ENCODE results near the gene NEMF.
A peak's percentile ranks its signal among the peaks of the same experiment; 100 is the strongest.
"Not testable (repeated sequence)": the region's sequence is repeated elsewhere in the genome, so short reads cannot be mapped to it uniquely, and the experiment has no call there.

The NEMF gene

DNA sequence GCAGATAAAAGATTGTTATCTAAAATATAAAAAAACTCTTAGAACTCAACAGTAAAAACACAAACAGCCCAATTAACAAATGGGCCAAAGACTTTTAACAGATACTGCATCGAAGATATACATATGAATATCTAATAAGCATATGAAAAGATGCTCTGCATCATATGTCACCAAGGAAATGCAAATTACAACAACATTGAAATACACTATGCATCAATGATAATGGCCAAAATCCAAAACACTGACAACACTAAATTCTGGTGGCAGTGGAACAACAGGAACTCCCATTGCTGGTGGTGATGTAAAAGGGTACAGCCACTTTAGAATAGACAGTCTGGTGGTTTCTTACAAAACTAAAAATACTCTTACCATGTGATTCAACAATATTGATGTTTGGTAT lies 43.8 kb downstream of the NEMF start:
- no peak for TF ChIP-seq GATA1 (IDR thresholded peaks at IDR 0.05; ENCODE audit: low read depth, low read length)
- TF ChIP-seq POLR2A (IDR thresholded peaks at IDR 0.05; ENCODE audit: low read length) = no peak
- peak; percentile 10 to 35 for DNase-seq

- no peak for DNase-seq
- TF ChIP-seq GATA1 (IDR thresholded peaks at IDR 0.05; ENCODE audit: low read depth, low read length) (no peak), POLR2A (IDR thresholded peaks at IDR 0.05; ENCODE audit: low read length) (no peak)
Observed at GRCh38 chr14:49796025-49796424, 56.6 kb downstream of the NEMF start.

DNA sequence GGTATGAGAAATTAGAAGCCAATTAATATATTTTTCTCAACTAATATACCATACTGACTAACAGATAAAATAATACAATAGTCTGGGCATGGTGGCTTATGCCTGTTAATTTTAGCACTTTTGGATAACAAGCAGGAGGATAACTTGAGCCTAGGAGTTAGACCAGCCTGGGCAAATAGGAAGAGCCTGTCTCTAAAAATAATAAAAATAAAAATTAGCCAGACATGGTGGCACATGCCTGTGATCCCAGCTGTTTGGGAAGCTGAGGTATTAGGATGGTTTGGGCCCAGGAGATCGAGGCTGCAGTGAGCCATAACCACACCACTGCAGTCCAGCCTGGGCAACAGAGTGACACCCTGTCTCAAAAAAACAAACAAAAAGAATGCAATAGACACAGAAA lies 60.0 kb downstream of the NEMF start:
- no peak for DNase-seq
- no peak for TF ChIP-seq GATA1 (IDR thresholded peaks at IDR 0.05; ENCODE audit: low read depth, low read length)
- TF ChIP-seq POLR2A (IDR thresholded peaks at IDR 0.05; ENCODE audit: low read length) = no peak

GRCh38 chr14:49786315-49786714 lies 66.3 kb downstream of the NEMF start:
- TF ChIP-seq POLR2A (IDR thresholded peaks at IDR 0.05; ENCODE audit: low read length) (no peak), GATA1 (IDR thresholded peaks at IDR 0.05; ENCODE audit: low read depth, low read length) (no peak)

GRCh38 chr14:49783394-49784014 lies 69.1 kb downstream of the NEMF start:
- no peak for DNase-seq
- no peak for TF ChIP-seq POLR2A (IDR thresholded peaks at IDR 0.05; ENCODE audit: low read length)
- no peak for TF ChIP-seq GATA1 (IDR thresholded peaks at IDR 0.05; ENCODE audit: low read depth, low read length)

More at GRCh38 chr14:49786315-49786714, 66.3 kb downstream of the NEMF start:
- no peak for DNase-seq

- not testable (repeated sequence) for DNase-seq
Observed at GRCh38 chr14:49781040-49781439, 71.5 kb downstream of the NEMF start.

- TF ChIP-seq POLR2A (IDR thresholded peaks at IDR 0.05; ENCODE audit: low read length) (no peak), GATA1 (IDR thresholded peaks at IDR 0.05; ENCODE audit: low read depth, low read length) (no peak)
- DNase-seq = no peak
Observed at GRCh38 chr14:49778421-49778820, 74.2 kb downstream of the NEMF start.

DNA sequence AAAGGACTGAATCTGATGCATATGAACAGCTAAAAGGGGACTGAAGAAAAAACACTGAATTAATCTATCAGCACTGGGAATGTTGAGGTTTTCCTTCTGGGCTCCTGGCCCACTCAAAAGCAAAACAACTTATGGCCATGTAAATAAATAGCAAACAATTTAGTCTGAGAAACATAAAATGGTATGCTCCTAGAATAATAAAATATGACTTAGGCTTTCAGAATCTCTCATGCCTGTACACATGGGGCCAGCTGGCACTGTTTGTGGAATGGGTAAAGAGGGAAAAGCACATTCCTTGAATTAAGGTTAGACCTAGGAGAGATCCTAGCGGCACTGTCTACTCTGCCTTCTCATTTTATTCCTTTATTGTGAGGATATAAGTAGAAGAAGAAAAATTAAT lies 78.5 kb downstream of the NEMF start:
- DNase-seq = no peak
- TF ChIP-seq GATA1 (IDR thresholded peaks at IDR 0.05; ENCODE audit: low read depth, low read length) (no peak), POLR2A (IDR thresholded peaks at IDR 0.05; ENCODE audit: low read length) (no peak)

DNA sequence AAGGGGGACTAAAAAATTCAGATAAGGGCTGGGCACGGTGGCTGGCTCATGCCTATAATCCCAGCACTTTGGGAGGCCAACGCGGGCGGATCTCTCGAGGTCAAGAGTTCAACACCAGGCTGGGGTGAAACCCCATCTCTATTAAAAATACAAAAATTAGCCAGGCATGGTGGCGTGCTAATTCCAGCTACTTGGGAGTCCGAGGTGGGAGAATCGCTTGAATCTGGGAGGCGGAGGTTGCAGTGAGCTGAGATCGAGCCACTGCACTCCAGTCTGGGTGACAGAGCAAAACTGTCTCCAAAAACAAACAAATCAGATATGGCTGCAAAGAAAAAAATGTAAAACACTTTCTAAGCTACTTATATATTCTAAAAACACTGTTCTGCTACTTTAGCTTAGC lies 80.9 kb downstream of the NEMF start:
- DNase-seq = not testable (repeated sequence)

DNA sequence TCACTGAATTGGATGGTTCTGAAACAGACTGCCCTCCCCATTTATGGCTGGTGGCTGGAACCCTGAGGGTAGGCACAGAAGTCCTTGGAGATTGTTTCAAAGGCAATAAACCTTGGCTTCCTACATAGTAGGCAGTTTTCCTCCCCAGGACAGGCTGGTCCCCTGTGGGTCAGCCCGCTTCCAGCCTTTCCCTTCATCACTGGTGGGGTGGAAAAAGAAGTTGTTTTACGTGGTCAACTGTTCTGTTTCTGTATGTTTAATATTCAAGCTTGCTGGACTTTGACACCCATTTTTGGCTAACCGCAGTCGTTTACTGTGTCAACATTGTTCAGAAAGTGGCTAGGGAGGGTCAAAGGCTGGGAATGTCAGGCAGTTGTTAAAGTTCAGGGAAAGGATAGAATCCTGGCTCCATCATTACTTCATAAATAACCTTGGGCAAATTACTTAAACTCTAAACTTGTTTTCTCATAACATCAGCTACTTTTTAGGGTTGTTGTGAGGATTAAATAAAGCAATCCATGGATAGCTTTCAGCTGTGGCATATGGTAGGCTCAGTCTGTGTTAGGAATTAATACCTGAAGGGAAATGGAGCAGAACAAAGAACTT lies 82.3 kb downstream of the NEMF start:
- DNase-seq = no peak
- no peak for TF ChIP-seq GATA1 (IDR thresholded peaks at IDR 0.05; ENCODE audit: low read depth, low read length)

GRCh38 chr14:49769581-49770211 lies 82.9 kb downstream of the NEMF start:
- DNase-seq = no peak
- TF ChIP-seq GATA1 (IDR thresholded peaks at IDR 0.05; ENCODE audit: low read depth, low read length) = no peak
- no peak for TF ChIP-seq POLR2A (IDR thresholded peaks at IDR 0.05; ENCODE audit: low read length)

- DNase-seq = peak; percentile 48 to 66
- TF ChIP-seq GATA1 (IDR thresholded peaks at IDR 0.05; ENCODE audit: low read depth, low read length) (no peak), POLR2A (IDR thresholded peaks at IDR 0.05; ENCODE audit: low read length) (no peak)
Observed at GRCh38 chr14:49769171-49769570, 83.4 kb downstream of the NEMF start.

DNA sequence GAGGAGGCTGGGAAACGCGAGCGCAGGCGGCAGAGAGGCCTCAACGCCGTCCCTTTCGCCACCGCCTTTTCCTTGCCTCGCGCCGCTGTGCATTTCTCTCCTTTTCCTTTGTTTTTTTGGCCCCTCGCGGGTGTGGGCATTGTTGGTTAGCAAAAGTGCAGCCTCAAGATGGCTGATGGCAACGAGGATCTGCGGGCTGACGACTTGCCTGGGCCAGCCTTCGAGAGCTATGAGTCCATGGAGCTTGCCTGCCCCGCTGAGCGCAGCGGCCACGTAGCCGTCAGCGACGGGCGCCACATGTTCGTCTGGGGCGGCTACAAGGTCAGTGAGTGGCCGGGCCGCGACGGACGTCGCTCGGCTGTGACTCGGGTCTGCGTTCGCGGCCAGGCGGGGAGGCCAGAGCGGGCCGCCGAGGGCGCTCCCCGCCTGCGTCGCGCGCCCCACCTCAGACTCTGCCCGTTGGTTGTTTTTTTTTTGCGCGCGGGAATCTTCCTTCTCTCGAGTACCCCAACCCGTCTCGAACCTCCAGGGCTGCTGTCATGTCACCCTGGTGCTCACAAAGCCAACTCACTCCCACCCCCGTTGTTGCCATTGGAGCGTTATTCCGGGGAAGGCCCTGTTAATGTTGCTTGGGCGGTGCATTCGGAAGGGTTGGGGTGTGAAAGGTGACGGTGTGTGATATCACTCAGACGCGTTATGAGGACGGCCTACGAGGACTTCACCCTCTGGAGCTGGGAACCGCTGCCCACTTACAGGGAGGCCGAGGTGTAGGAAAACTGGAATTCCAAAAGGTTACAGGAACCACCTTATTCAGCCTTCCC lies 84.1 kb downstream of the NEMF start:
- TF ChIP-seq GATA1 (IDR thresholded peaks at IDR 0.05; ENCODE audit: low read depth, low read length) (no peak), POLR2A (IDR thresholded peaks at IDR 0.05; ENCODE audit: low read length) (peak; percentile 84)
- peak; percentile 91 to 93 for DNase-seq

GRCh38 chr14:49767571-49768300 lies 84.9 kb downstream of the NEMF start, which contains the start of gene KLHDC2:
KLHDC2 (plus strand) TSS chr14:49768153; CDS start chr14:49768469, 316 bp downstream.
- DNase-seq = peak; percentile 92 to 95
- peak; percentile 72 for TF ChIP-seq POLR2A (IDR thresholded peaks at IDR 0.05; ENCODE audit: low read length)
- TF ChIP-seq GATA1 (IDR thresholded peaks at IDR 0.05; ENCODE audit: low read depth, low read length) = no peak

All from erythroblast (primary cell).